Activated T-helper 2 cell treated with anti-CD3 and anti-CD28 coated beads, Interferon-gamma antibody, Interleukin-2, Interleukin-4, amounts not matched to agents 10 μg/mL and 5 μg/mL and 100 μg/mL, durations not matched to agents 14 hours and 24 hours and 36 hours (primary cell): Measurements from ENCODE around the gene TADA3. TPM values are rescaled to one million over a fixed set of nuclear protein-coding genes. Genes with fewer than 3 reads are reported as not detected.

Source experiments
- DNase-seq: peaks from one replicate; pipeline ENCODE4 v3.0.0; 2021; ENCODE audit warnings: low spot score
- H3K27ac Mint-ChIP-seq: one replicate; pipeline ENCODE4 v1.8.0; 2021; ENCODE audit warnings: mixed read lengths
- H3K27me3 Mint-ChIP-seq: one replicate; pipeline ENCODE4 v1.8.0; 2021; ENCODE audit warnings: low read depth, mixed read lengths
- H3K36me3 Mint-ChIP-seq: one replicate; pipeline ENCODE4 v1.8.0; 2021; ENCODE audit warnings: low read depth, mixed read lengths
- H3K4me1 Mint-ChIP-seq: one replicate; pipeline ENCODE4 v1.8.0; 2021; ENCODE audit warnings: low read depth, mixed read lengths
- H3K4me3 Mint-ChIP-seq: one replicate; pipeline ENCODE4 v1.8.0; 2021; ENCODE audit warnings: low read depth, mild to moderate bottlenecking, moderate library complexity, mixed read lengths
- H3K9me3 Mint-ChIP-seq: one replicate; pipeline ENCODE4 v1.8.0; 2021; ENCODE audit warnings: mixed read lengths
- intact Hi-C: fragments of 100-400 bp; cut with micrococcal nuclease; formaldehyde crosslinking; loops from one replicate; pipeline ENCODE4 v1.15.1; 2023
- total RNA-seq: library from RNA; stranded (reverse); gene quantifications from 2 replicates; pipeline ENCODE4 v1.2.3, GENCODE V29; 2022

Gene TADA3
- total RNA-seq, 1 donor from 2014 or later = 89.2 TPM

GRCh38 chr3:9761919-9762318 is 30.4 kb downstream of the TADA3 start:
- intact Hi-C loops = no loop called here
- Mint-ChIP-seq H3K36me3 (peaks cover 72% of the 10 kb centered on the region), H3K4me1 (peaks cover 4% of the 10 kb centered on the region), H3K4me3 (no peak overlapping the region), H3K27ac (no peak overlapping the region), H3K9me3 (no peaks in the 10 kb centered on the region), H3K27me3 (no peaks in the 10 kb centered on the region)
- DNase-seq = no peak

- Mint-ChIP-seq H3K4me3 (no peak overlapping the region), H3K27me3 (no peaks in the 10 kb centered on the region), H3K27ac (no peak overlapping the region), H3K9me3 (no peaks in the 10 kb centered on the region), H3K36me3 (peaks cover 74% of the 10 kb centered on the region), H3K4me1 (peaks cover 2% of the 10 kb centered on the region)
- DNase-seq = no peak
- intact Hi-C loops = no loop called here
Measured at GRCh38 chr3:9760779-9761505, 31.3 kb downstream of the TADA3 start.

GRCh38 chr3:9757427-9757826 is 34.8 kb downstream of the TADA3 start:
- Mint-ChIP-seq H3K4me3 (no peak overlapping the region), H3K4me1 (peaks cover 9% of the 10 kb centered on the region), H3K36me3 (peaks cover 73% of the 10 kb centered on the region), H3K27me3 (no peaks in the 10 kb centered on the region), H3K27ac (no peak overlapping the region), H3K9me3 (no peaks in the 10 kb centered on the region)
- DNase-seq = no peak
- intact Hi-C loops = no loop called here

GRCh38 chr3:9754678-9755077 is 37.6 kb downstream of the TADA3 start:
- Mint-ChIP-seq H3K9me3 (no peaks in the 10 kb centered on the region), H3K4me3 (peak overlapping the region; percentile 45), H3K27ac (peak overlapping the region; percentile 65), H3K4me1 (peaks cover 22% of the 10 kb centered on the region), H3K36me3 (peaks cover 64% of the 10 kb centered on the region), H3K27me3 (no peaks in the 10 kb centered on the region)
- intact Hi-C loops = loop anchor here (5.0 kb wide), 1 partner anchor 53 kb away; no protein-coding TSS in a partner anchor
- no peak for DNase-seq

GRCh38 chr3:9750556-9751411 is 41.5 kb downstream of the TADA3 start:
- Mint-ChIP-seq H3K4me3 (peak overlapping the region; percentile 95), H3K27ac (peak overlapping the region; percentile 94), H3K36me3 (peaks cover 67% of the 10 kb centered on the region), H3K4me1 (peaks cover 29% of the 10 kb centered on the region), H3K9me3 (no peaks in the 10 kb centered on the region), H3K27me3 (no peaks in the 10 kb centered on the region)
- DNase-seq = no peak
- intact Hi-C loops = loop anchor here (1.0 to 5.0 kb wide), 5 partner anchors 18 to 354 kb away; partner anchors contain the start of genes CAMK1 and TADA3

- DNase-seq = peak; percentile 97
- Mint-ChIP-seq H3K36me3 (peaks cover 70% of the 10 kb centered on the region), H3K9me3 (no peaks in the 10 kb centered on the region), H3K27ac (peak within 1 kb of the TSS; percentile 94), H3K4me1 (peaks cover 28% of the 10 kb centered on the region), H3K27me3 (no peaks in the 10 kb centered on the region), H3K4me3 (peak within 1 kb of the TSS; percentile 95)
- intact Hi-C loops = loop anchor here (1.0 to 5.0 kb wide), 6 partner anchors 19 to 354 kb away; partner anchors contain the start of genes BRPF1, CAMK1 and TADA3
Measured at GRCh38 chr3:9749645-9750555, 42.4 kb downstream of the TADA3 start, which contains the start of gene OGG1. Gene OGG1, plus strand, starts transcription at chr3:9749952. Its CDS starts 335 bp downstream, at chr3:9750287.

GRCh38 chr3:9749296-9749644 is 43.0 kb downstream of the TADA3 start:
- DNase-seq = no peak
- Mint-ChIP-seq H3K4me1 (peaks cover 23% of the 10 kb centered on the region), H3K9me3 (no peaks in the 10 kb centered on the region), H3K27me3 (no peaks in the 10 kb centered on the region), H3K27ac (peak overlapping the region; percentile 94), H3K4me3 (peak overlapping the region; percentile 95), H3K36me3 (peaks cover 71% of the 10 kb centered on the region)
- intact Hi-C loops = loop anchor here (1.0 kb wide), 1 partner anchor 18 kb away; the partner anchor contains the start of gene BRPF1

GRCh38 chr3:9748031-9748430 is 44.2 kb downstream of the TADA3 start:
- Mint-ChIP-seq H3K36me3 (peaks cover 74% of the 10 kb centered on the region), H3K4me1 (peaks cover 20% of the 10 kb centered on the region), H3K9me3 (no peaks in the 10 kb centered on the region), H3K27ac (no peak overlapping the region), H3K4me3 (no peak overlapping the region), H3K27me3 (no peaks in the 10 kb centered on the region)
- DNase-seq = no peak
- intact Hi-C loops = no loop called here

- intact Hi-C loops = no loop called here
- peaks cover 75% of the 10 kb centered on the region for H3K36me3 Mint-ChIP-seq
- H3K27me3 Mint-ChIP-seq = no peaks in the 10 kb centered on the region
- no peak for DNase-seq
- no peak overlapping the region for H3K4me3 Mint-ChIP-seq
- H3K4me1 Mint-ChIP-seq = peaks cover 20% of the 10 kb centered on the region
- H3K9me3 Mint-ChIP-seq = no peaks in the 10 kb centered on the region
- no peak overlapping the region for H3K27ac Mint-ChIP-seq
Measured at GRCh38 chr3:9747267-9747666, 45.0 kb downstream of the TADA3 start.

- Mint-ChIP-seq H3K4me1 (peaks cover 12% of the 10 kb centered on the region), H3K36me3 (peaks cover 73% of the 10 kb centered on the region), H3K4me3 (no peak overlapping the region), H3K27ac (no peak overlapping the region), H3K27me3 (no peaks in the 10 kb centered on the region), H3K9me3 (no peaks in the 10 kb centered on the region)
- intact Hi-C loops = no loop called here
- DNase-seq = no peak
Measured at GRCh38 chr3:9746330-9746729, 45.9 kb downstream of the TADA3 start.

- H3K4me1 Mint-ChIP-seq = peaks cover 8% of the 10 kb centered on the region
Measured at GRCh38 chr3:9745521-9745920, 46.8 kb downstream of the TADA3 start.

GRCh38 chr3:9744162-9744561 is 48.1 kb downstream of the TADA3 start:
- Mint-ChIP-seq H3K27ac (no peak overlapping the region), H3K27me3 (no peaks in the 10 kb centered on the region), H3K4me1 (peaks cover 5% of the 10 kb centered on the region), H3K9me3 (no peaks in the 10 kb centered on the region), H3K36me3 (peaks cover 89% of the 10 kb centered on the region), H3K4me3 (no peak overlapping the region)
- DNase-seq = no peak
- intact Hi-C loops = no loop called here

More at GRCh38 chr3:9745521-9745920, 46.8 kb downstream of the TADA3 start:
- no peaks in the 10 kb centered on the region for H3K9me3 Mint-ChIP-seq
- H3K27ac Mint-ChIP-seq = no peak overlapping the region
- no peak overlapping the region for H3K4me3 Mint-ChIP-seq
- H3K36me3 Mint-ChIP-seq = peaks cover 79% of the 10 kb centered on the region
- DNase-seq = no peak
- intact Hi-C loops = no loop called here
- H3K27me3 Mint-ChIP-seq = no peaks in the 10 kb centered on the region
